Upper lobe of left lung (tissue), 4 donors: ENCODE results near the gene ANKMY2.

Source experiments
- CTCF ChIP-seq, 6 experiments: fragments of 450-650 bp in 4 of 6; fragments of 200-600 bp in 2 of 6; sonication (generic) in 2 of 6; IDR thresholded peaks; one replicate each; pipeline ENCODE4 v1.5.1; 2016 to 2019; ENCODE audit warnings: antibody characterized with exemption in 6 of 6
- POLR2AphosphoS5 ChIP-seq, 2 donors: sonication (generic); formaldehyde crosslinking; IDR thresholded peaks; one replicate each; pipeline ENCODE4 v1.5.1; 2017; ENCODE audit warnings: antibody characterized with exemption in 2 of 2

- TF ChIP-seq POLR2AphosphoS5 (IDR thresholded peaks at IDR 0.05) (no peak), CTCF (IDR thresholded peaks at IDR 0.05) (no peak)
These were observed 48.2 kb upstream of the ANKMY2 start for GRCh38 chr7:16693601-16694318.
